Measurements from ENCODE around the gene ZNF354B. TPM values are rescaled to one million over a fixed set of nuclear protein-coding genes. Genes with fewer than 3 reads are reported as not detected.
A peak's percentile ranks its signal among the peaks of the same experiment; 100 is the strongest.

The ZNF354B gene
- total and polyA plus RNA-seq, 2 of the 13 experiments (the other 11 are each of a cell fraction or from before 2014, with no cell fraction given), result 7.8 to 10.3 TPM

GRCh38 chr5:178859625-178860521 lies at the start of gene ZNF354B (continued):
- TF ChIP-seq JDP2 (CRISPR knock-in tag; IDR thresholded peaks at IDR 0.05; ENCODE audit: borderline replicate concordance), result no peak
- TF ChIP-seq ZFP36L2 (CRISPR knock-in tag; IDR thresholded peaks at IDR 0.05), result no peak
- no peak for TF ChIP-seq RNF219 (CRISPR knock-in tag; IDR thresholded peaks at IDR 0.05)
- no peak for TF ChIP-seq ZKSCAN1 (IDR thresholded peaks at IDR 0.05; ENCODE audit: low read length)
- TF ChIP-seq HDAC1 (CRISPR knock-in tag; IDR thresholded peaks at IDR 0.05), result peak; percentile 80; the same call in 1 of the 2 replicates
- TF ChIP-seq KMT2A (CRISPR knock-in tag; IDR thresholded peaks at IDR 0.05), result peak; percentile 77
- TF ChIP-seq TRAFD1 (CRISPR knock-in tag; IDR thresholded peaks at IDR 0.05; ENCODE audit: borderline replicate concordance), result no peak
- peak; percentile 63 to 79 for TF ChIP-seq POLR2A (IDR thresholded peaks at IDR 0.05; ENCODE audit: insufficient read depth in 1 of 2, low read depth in 2 of 2, low read length in 2 of 2)
- no peak for TF ChIP-seq ZNF496 (CRISPR knock-in tag; IDR thresholded peaks at IDR 0.05; ENCODE audit: insufficient replicate concordance)
- peak; percentile 29 for TF ChIP-seq ZNF883 (CRISPR knock-in tag; IDR thresholded peaks at IDR 0.05; ENCODE audit: not compliant biosample characterization)
- peak; percentile 65; the same call in 1 of the 2 replicates for TF ChIP-seq ATF2 (CRISPR knock-in tag; IDR thresholded peaks at IDR 0.05)
- TF ChIP-seq ZSCAN21 (CRISPR knock-in tag; IDR thresholded peaks at IDR 0.05; ENCODE audit: borderline replicate concordance), result peak; percentile 31; the same call in 1 of the 2 replicates
- TF ChIP-seq ZNF225 (CRISPR knock-in tag; IDR thresholded peaks at IDR 0.05), result peak; percentile 78; the same call in 1 of the 2 replicates
- TF ChIP-seq ZNF546 (CRISPR knock-in tag; conservative IDR thresholded peaks at IDR 0.05), result no peak
- no peak; the same call in 1 of the 2 replicates for TF ChIP-seq CHCHD3 (CRISPR knock-in tag; IDR thresholded peaks at IDR 0.05)
- TF ChIP-seq ZNF17 (CRISPR knock-in tag; IDR thresholded peaks at IDR 0.05), result no peak
- TF ChIP-seq DNMT3B (CRISPR knock-in tag; conservative IDR thresholded peaks at IDR 0.05), result no peak
- no peak for TF ChIP-seq ZNF362 (CRISPR knock-in tag; IDR thresholded peaks at IDR 0.05; ENCODE audit: borderline replicate concordance)
- TF ChIP-seq CREM (IDR thresholded peaks at IDR 0.05), result peak; percentile 91
- TF ChIP-seq CREM (CRISPR knock-in tag; IDR thresholded peaks at IDR 0.05), result no peak
- peak; percentile 58; the same call in 1 of the 2 replicates for TF ChIP-seq HDAC2 (CRISPR knock-in tag; IDR thresholded peaks at IDR 0.05)
- peak; percentile 37; the same call in 1 of the 2 replicates for TF ChIP-seq MAF1 (CRISPR knock-in tag; IDR thresholded peaks at IDR 0.05; ENCODE audit: borderline replicate concordance)
- TF ChIP-seq BRCA1 (CRISPR knock-in tag; IDR thresholded peaks at IDR 0.05), result no peak

Measured in HepG2 (cell line).